HCT116 (cell line): ENCODE data around the gene EML2. TPM values are rescaled to one million over a fixed set of nuclear protein-coding genes. Genes with fewer than 3 reads are reported as not detected.

Source experiments
- ATAC-seq: fragments of 200-7000 bp; cut with Tn5 transposase; 2 replicates; pipeline ENCODE4 v1.9.1; 2020; ENCODE audit warnings: mild to moderate bottlenecking, moderate library complexity
- BruUV-seq: library from RNA; stranded (reverse); fragments of 400-500 nt; replicated peaks from 2 replicates; lab custom pipeline; 2021; lab: Mats Ljungman, UMichigan
- CTCF ChIA-PET: fragments of 300-600 bp; sonication (Branson Sonifier 250); formaldehyde crosslinking; loops from one replicate; lab custom pipeline; 2021; ENCODE audit warnings: antibody characterized with exemption; lab: Charles Lee
- POLR2A ChIA-PET: fragments of 300-600, 350-600 bp; sonication (Branson Sonifier 250); formaldehyde crosslinking; loops from one replicate; lab custom pipeline; 2021; ENCODE audit warnings: antibody characterized with exemption; lab: Charles Lee
- RAD21 ChIA-PET, 2 experiments: fragments of 300-600 bp; sonication (Branson Sonifier 250); formaldehyde crosslinking; loops; one replicate each; lab custom pipeline; 2023; ENCODE audit warnings: low total read pairs in 2 of 2; ENCODE audit not compliant: uncharacterized antibody in 2 of 2, unreplicated experiment in 2 of 2, low non-redundant PET in 1 of 2; lab: Charles Lee
- DNase-seq: peaks from one replicate; pipeline ENCODE4 v3.0.0-alpha.2; 2010; ENCODE audit warnings: low read depth, low spot score
- H2AFZ ChIP-seq: fragments of 200-600 bp; shearing (Covaris generic), sonication (generic); 2 replicates; pipeline ENCODE4 v1.6.1; 2017; ENCODE audit warnings: low read depth, mixed run types, mixed read lengths, antibody characterized with exemption, low read length; ENCODE audit not compliant: poor library complexity, severe bottlenecking
- H3K27ac ChIP-seq: 2 replicates; pipeline ENCODE4 v1.5.1; 2012; ENCODE audit warnings: low read depth, low read length
- H3K27me3 ChIP-seq: fragments of 200-600 bp; sonication (generic); 2 replicates; pipeline ENCODE4 v1.6.1; 2016; ENCODE audit warnings: mixed run types, low read length, mixed read lengths; ENCODE audit not compliant: insufficient read depth
- H3K36me3 ChIP-seq, 2 experiments: fragments of 200-500 bp in 1 of 2; fragments of 200-600 bp in 1 of 2; sonication (Bioruptor generic) in 1 of 2; sonication (generic) in 1 of 2; 2 replicates each; pipeline versions ENCODE4 v1.5.1 to v1.6.1; 2014 to 2016; ENCODE audit warnings: low read length in 2 of 2, inconsistent platforms in 1 of 2, mixed read lengths in 1 of 2, mixed run types in 1 of 2; ENCODE audit not compliant: insufficient read depth in 2 of 2, control insufficient read depth in 1 of 2
- H3K4me1 ChIP-seq, 2 experiments: fragments of 200-600 bp in 1 of 2; sonication (generic) in 1 of 2; 2 replicates each; pipeline versions ENCODE4 v1.5.1 to v1.6.1; 2012 to 2017; ENCODE audit warnings: low read length in 2 of 2, inconsistent platforms in 1 of 2, mild to moderate bottlenecking in 1 of 2, mixed read lengths in 1 of 2, mixed run types in 1 of 2, moderate library complexity in 1 of 2; ENCODE audit not compliant: insufficient read depth in 2 of 2, control insufficient read depth in 1 of 2
- H3K4me2 ChIP-seq: fragments of 200-600 bp; sonication (generic); 2 replicates; pipeline ENCODE4 v1.6.1; 2017; ENCODE audit warnings: mixed run types, low read length, mixed read lengths
- H3K4me3 ChIP-seq, 2 experiments: fragments of 200-600 bp in 1 of 2; sonication (generic) in 1 of 2; replicated peaks in 1 of 2; 2 replicates each; pipeline ENCODE4 v1.5.1; 2011 to 2016; ENCODE audit warnings: low read length in 2 of 2, control low read depth in 1 of 2, low read depth in 1 of 2, mild to moderate bottlenecking in 1 of 2, mixed read lengths in 1 of 2, mixed run types in 1 of 2
- H3K79me2 ChIP-seq: fragments of 200-600 bp; sonication (generic); 2 replicates; pipeline ENCODE4 v1.6.1; 2017; ENCODE audit warnings: mild to moderate bottlenecking, mixed run types, low read length, moderate library complexity, mixed read lengths; ENCODE audit not compliant: insufficient read depth
- H3K9ac ChIP-seq: fragments of 200-600 bp; sonication (generic); 2 replicates; pipeline ENCODE4 v1.6.1; 2016; ENCODE audit warnings: low read length, mixed read lengths
- H3K9me2 ChIP-seq: fragments of 200-600 bp; sonication (generic), shearing (Covaris generic); 2 replicates; pipeline ENCODE4 v1.6.1; 2017; ENCODE audit warnings: mixed run types, mild to moderate bottlenecking, moderate library complexity; ENCODE audit not compliant: insufficient read depth
- H3K9me3 ChIP-seq, 2 experiments: fragments of 200-500 bp in 1 of 2; fragments of 200-600 bp in 1 of 2; sonication (Bioruptor generic) in 1 of 2; sonication (generic) in 1 of 2; 2 replicates each; pipeline ENCODE4 v1.6.1; 2014 to 2017; ENCODE audit warnings: low read length in 2 of 2, mixed read lengths in 2 of 2, inconsistent platforms in 1 of 2, low read depth in 1 of 2, mild to moderate bottlenecking in 1 of 2, mixed run types in 1 of 2, moderate library complexity in 1 of 2; ENCODE audit not compliant: control insufficient read depth in 1 of 2, insufficient read depth in 1 of 2
- H4K20me1 ChIP-seq: fragments of 200-600 bp; sonication (generic), shearing (Covaris generic); 2 replicates; pipeline ENCODE4 v1.6.1; 2017; ENCODE audit warnings: mixed run types, mild to moderate bottlenecking, moderate library complexity; ENCODE audit not compliant: insufficient read depth
- CBX3 ChIP-seq: IDR thresholded peaks from 2 replicates; pipeline ENCODE4 v1.6.1; 2012; ENCODE audit warnings: low read depth
- CEBPB ChIP-seq: IDR thresholded peaks from 2 replicates; pipeline ENCODE4 v1.6.1; 2012; ENCODE audit warnings: low read depth
- EGR1 ChIP-seq: IDR thresholded peaks from 2 replicates; pipeline ENCODE4 v1.6.1; 2012; ENCODE audit warnings: low read depth
- ELF1 ChIP-seq: IDR thresholded peaks from 2 replicates; pipeline ENCODE4 v1.6.1; 2012; ENCODE audit warnings: low read depth, borderline replicate concordance
- EZH2phosphoT487 ChIP-seq: fragments of 200-600 bp; IDR thresholded peaks from 2 replicates; pipeline ENCODE4 v1.6.1; 2018; ENCODE audit warnings: antibody characterized with exemption, borderline replicate concordance
- FOSL1 ChIP-seq: IDR thresholded peaks from 2 replicates; pipeline ENCODE4 v1.6.1; 2012; ENCODE audit warnings: low read depth
- JUND ChIP-seq: IDR thresholded peaks from 2 replicates; pipeline ENCODE4 v1.6.1; 2012
- RAD21 ChIP-seq: IDR thresholded peaks from 2 replicates; pipeline ENCODE4 v1.6.1; 2012; ENCODE audit warnings: low read depth, mild to moderate bottlenecking
- REST ChIP-seq: IDR thresholded peaks from 2 replicates; pipeline ENCODE4 v1.6.1; 2012; ENCODE audit warnings: low read depth
- YY1 ChIP-seq: IDR thresholded peaks from 2 replicates; pipeline ENCODE4 v1.6.1; 2011; ENCODE audit warnings: low read length, low read depth, moderate library complexity, mild to moderate bottlenecking; ENCODE audit not compliant: insufficient replicate concordance; ENCODE audit errors: extremely low read depth
- ZBTB33 ChIP-seq: IDR thresholded peaks from 2 replicates; pipeline ENCODE4 v1.6.1; 2011; ENCODE audit warnings: mild to moderate bottlenecking, low read length, moderate library complexity; ENCODE audit not compliant: insufficient replicate concordance; ENCODE audit errors: extremely low read depth
- intact Hi-C: fragments of 100-400 bp; cut with micrococcal nuclease; formaldehyde crosslinking; loops from 2 replicates; pipeline ENCODE4 v1.10.0; 2022
- total RNA-seq: library from RNA; stranded (reverse); gene quantifications from one replicate; pipeline ENCODE4 v1.2.1, GENCODE V29; 2021; ENCODE audit not compliant: unreplicated experiment

Gene EML2
- total RNA-seq, 1 experiment from 2014 or later: 131 TPM

- H3K36me3 ChIP-seq: no peaks in the 10 kb centered on the region
- no peak within 1 kb of the TSS for H3K27ac ChIP-seq
- intact Hi-C loops: no loop called here
- no peak within 1 kb of the TSS for H3K4me2 ChIP-seq
- no peak within 1 kb of the TSS for H3K4me3 ChIP-seq
- DNase-seq: no peak
- no peak within 1 kb of the TSS for H3K9ac ChIP-seq
- BruUV-seq: no TSS peak
- no peaks in the 10 kb centered on the region for H4K20me1 ChIP-seq
- ChIA-PET CTCF (no interaction called here), POLR2A (no interaction called here), RAD21 (no interaction called here)
- H3K27me3 ChIP-seq: peaks cover 18% of the 10 kb centered on the region; the same call in 1 of the 2 replicates
- no peaks in the 10 kb centered on the region for H3K9me3 ChIP-seq
- H3K4me1 ChIP-seq: peaks cover 1 to 5% of the 10 kb centered on the region in 2 experiments; a peak in 3 of 4 replicates
- TF ChIP-seq ELF1 (no peak), CEBPB (no peak), RAD21 (no peak), CBX3 (no peak), ZBTB33 (no peak)
- no peaks in the 10 kb centered on the region for H3K9me2 ChIP-seq
- 0 out of 2 replicates have a peak, but pooled peaks have one; percentile 35 for ATAC-seq
- no peaks in the 10 kb centered on the region for H3K79me2 ChIP-seq
- no peak within 1 kb of the TSS for H2AFZ ChIP-seq
Observed at GRCh38 chr19:45601524-45602374, 37.4 kb downstream of the EML2 start, which contains the start of gene GPR4. Gene GPR4 (minus strand): TSS chr19:45602212. CDS start chr19:45591866, 10,346 bp downstream.

GRCh38 chr19:45601115-45601514, 38.1 kb downstream of the EML2 start:
- Histone ChIP-seq H3K4me1 (peaks cover 0 to 3% of the 10 kb centered on the region in 2 experiments; a peak in 1 of 4 replicates), H4K20me1 (no peaks in the 10 kb centered on the region), H3K9me2 (no peaks in the 10 kb centered on the region), H3K4me3 (no peak overlapping the region), H3K36me3 (no peaks in the 10 kb centered on the region), H3K27ac (no peak overlapping the region), H3K9ac (no peak overlapping the region), H3K4me2 (no peak overlapping the region), H2AFZ (no peak overlapping the region), H3K9me3 (no peaks in the 10 kb centered on the region), H3K27me3 (peaks cover 18% of the 10 kb centered on the region; the same call in 1 of the 2 replicates), H3K79me2 (no peaks in the 10 kb centered on the region)
- DNase-seq (no peak), ATAC-seq (no peak)
- ChIA-PET RAD21 (no interaction called here), POLR2A (no interaction called here), CTCF (interaction anchor here (0.7 kb wide), 1 partner anchor 10 kb away, joined by 3 read pairs; no protein-coding TSS in a partner anchor)
- BruUV-seq: no TSS peak
- intact Hi-C loops: no loop called here
- no peak for TF ChIP-seq FOSL1
- no peak for TF ChIP-seq EZH2phosphoT487
- TF ChIP-seq EGR1: no peak
- TF ChIP-seq JUND: no peak
- TF ChIP-seq YY1: no peak
- no peak for TF ChIP-seq REST
- TF ChIP-seq RAD21: no peak
